H1 (cell line): ENCODE measurements around the gene UROC1. TPM values are rescaled to one million over a fixed set of nuclear protein-coding genes. Genes with fewer than 3 reads are reported as not detected.
A peak's percentile ranks its signal among the peaks of the same experiment; 100 is the strongest.

ENCODE experiments used
- CTCF ChIA-PET: fragments of 300-600 bp; sonication (Branson Sonifier 250); formaldehyde crosslinking; loops from one replicate; lab custom pipeline; 2021; ENCODE audit not compliant: partially characterized antibody; lab: Charles Lee
- POLR2A ChIA-PET: fragments of 300-600 bp; sonication (Branson Sonifier 250); formaldehyde crosslinking; loops from one replicate; lab custom pipeline; 2021; ENCODE audit warnings: inconsistent platforms; ENCODE audit not compliant: partially characterized antibody; lab: Charles Lee
- DNase-seq, 2 experiments: peaks; one replicate each; pipeline versions ENCODE4 v3.0.0 to v3.0.0-alpha.2; 2010 to 2022; ENCODE audit warnings: low spot score in 2 of 2, low read depth in 1 of 2, mixed read lengths in 1 of 2
- FAIRE-seq: peaks from 2 replicates; lab custom pipeline; 2011; peaks lifted over from hg19 to GRCh38; lab: Jason Lieb, UNC
- H2AFZ ChIP-seq: 2 replicates; pipeline ENCODE4 v1.8.1; 2012; ENCODE audit warnings: low read length, inconsistent platforms
- H2AK5ac ChIP-seq: 2 replicates; pipeline ENCODE4 v1.6.1; 2013; ENCODE audit warnings: low read depth, low read length
- H2BK120ac ChIP-seq: replicated peaks from 2 replicates; pipeline ENCODE3; 2013; ENCODE audit warnings: low read depth, low read length, inconsistent platforms
- H2BK12ac ChIP-seq: 2 replicates; pipeline ENCODE4 v1.6.1; 2013; ENCODE audit warnings: low read depth, low read length
- H2BK15ac ChIP-seq: 2 replicates; pipeline ENCODE4 v1.6.1; 2013; ENCODE audit warnings: low read length
- H2BK20ac ChIP-seq: 2 replicates; pipeline ENCODE4 v1.6.1; 2013; ENCODE audit warnings: low read length
- H2BK5ac ChIP-seq: 2 replicates; pipeline ENCODE4 v1.6.1; 2013; ENCODE audit warnings: low read depth, low read length
- H3K14ac ChIP-seq: 2 replicates; pipeline ENCODE4 v1.6.1; 2013; ENCODE audit warnings: inconsistent platforms; ENCODE audit not compliant: insufficient read length
- H3K18ac ChIP-seq: 2 replicates; pipeline ENCODE4 v1.6.1; 2013; ENCODE audit warnings: low read length; ENCODE audit errors: extremely low read depth
- H3K23ac ChIP-seq: 2 replicates; pipeline ENCODE4 v1.6.1; 2013; ENCODE audit warnings: inconsistent platforms; ENCODE audit not compliant: insufficient read length
- H3K23me2 ChIP-seq: 2 replicates; pipeline ENCODE4 v1.6.1; 2013; ENCODE audit warnings: low read depth, low read length
- H3K27ac ChIP-seq: 2 replicates; pipeline ENCODE4 v1.6.1; 2011; ENCODE audit warnings: low read depth, low read length, inconsistent platforms
- H3K27me3 ChIP-seq, 4 experiments: replicated peaks in 1 of 4; 1 replicate in 1 of 4; 2 replicates in 3 of 4; pipeline versions ENCODE4 v1.6.1 to v1.8.1; 2011 to 2013; ENCODE audit warnings: low read length in 3 of 4, mild to moderate bottlenecking in 3 of 4, inconsistent platforms in 2 of 4, mixed read lengths in 2 of 4, moderate library complexity in 1 of 4; ENCODE audit not compliant: control insufficient read depth in 3 of 4, insufficient read depth in 3 of 4; ENCODE audit errors: extremely low read depth in 1 of 4
- H3K36me3 ChIP-seq, 4 experiments: 2 replicates each; pipeline versions ENCODE4 v1.6.1 to v1.8.1; 2011 to 2013; ENCODE audit warnings: mild to moderate bottlenecking in 4 of 4, low read length in 3 of 4, moderate library complexity in 2 of 4, control low read depth in 1 of 4, inconsistent platforms in 1 of 4; ENCODE audit not compliant: insufficient read depth in 4 of 4, control insufficient read depth in 2 of 4
- H3K4ac ChIP-seq: replicated peaks from 2 replicates; pipeline ENCODE3; 2013; ENCODE audit warnings: low read length, low read depth, mixed read lengths, inconsistent platforms; ENCODE audit not compliant: insufficient read length
- H3K4me1 ChIP-seq, 4 experiments: replicated peaks in 1 of 4; 1 replicate in 1 of 4; 2 replicates in 3 of 4; pipeline versions ENCODE4 v1.6.1 to v1.8.1; 2011 to 2013; ENCODE audit warnings: low read length in 3 of 4, inconsistent platforms in 2 of 4, mixed read lengths in 1 of 4; ENCODE audit not compliant: insufficient read depth in 4 of 4, control insufficient read depth in 3 of 4
- H3K4me2 ChIP-seq, 2 experiments: 2 replicates each; pipeline versions ENCODE4 v1.6.1 to v1.8.1; 2011 to 2013; ENCODE audit warnings: low read depth in 2 of 2, low read length in 2 of 2, control low read depth in 1 of 2, inconsistent platforms in 1 of 2, mild to moderate bottlenecking in 1 of 2; ENCODE audit not compliant: insufficient read depth in 1 of 2
- H3K4me3 ChIP-seq, 4 experiments: fragments of 200-600, 300-600 bp in 1 of 4; sonication (generic), shearing (Covaris generic), sonication (Bioruptor Twin) in 1 of 4; 2 replicates each; pipeline versions ENCODE4 v1.5.1 to v1.8.1; 2011 to 2016; ENCODE audit warnings: low read length in 4 of 4, low read depth in 3 of 4, control low read depth in 2 of 4, inconsistent platforms in 2 of 4, mild to moderate bottlenecking in 2 of 4, mixed read lengths in 1 of 4, moderate library complexity in 1 of 4; ENCODE audit not compliant: insufficient read depth in 2 of 4; ENCODE audit errors: extremely low read depth in 1 of 4
- H3K56ac ChIP-seq: replicated peaks from 2 replicates; pipeline ENCODE3; 2013; ENCODE audit warnings: low read depth, mild to moderate bottlenecking, mixed read lengths, low read length, inconsistent platforms; ENCODE audit not compliant: insufficient read length
- H3K79me1 ChIP-seq: 2 replicates; pipeline ENCODE4 v1.6.1; 2013; ENCODE audit warnings: low read depth, low read length, control low read depth
- H3K79me2 ChIP-seq, 2 experiments: 2 replicates each; pipeline versions ENCODE4 v1.6.1 to v1.8.1; 2012 to 2013; ENCODE audit warnings: low read length in 2 of 2, mild to moderate bottlenecking in 2 of 2, inconsistent platforms in 1 of 2; ENCODE audit not compliant: insufficient read depth in 2 of 2, control insufficient read depth in 1 of 2
- H3K9ac ChIP-seq, 4 experiments: replicated peaks in 1 of 4; 1 replicate in 1 of 4; 2 replicates in 3 of 4; pipeline versions ENCODE4 v1.6.1 to v1.8.1; 2011 to 2013; ENCODE audit warnings: low read depth in 3 of 4, low read length in 3 of 4, control low read depth in 2 of 4, mild to moderate bottlenecking in 2 of 4, moderate library complexity in 2 of 4, inconsistent platforms in 1 of 4; ENCODE audit errors: extremely low read depth in 1 of 4
- H3K9me3 ChIP-seq, 2 experiments: 2 replicates each; pipeline versions ENCODE4 v1.6.1 to v1.8.1; 2012 to 2013; ENCODE audit warnings: mild to moderate bottlenecking in 2 of 2, moderate library complexity in 2 of 2, control low read depth in 1 of 2, inconsistent platforms in 1 of 2, low read depth in 1 of 2, low read length in 1 of 2, mixed read lengths in 1 of 2; ENCODE audit not compliant: insufficient read depth in 2 of 2
- H4K20me1 ChIP-seq, 2 experiments: replicated peaks in 1 of 2; 2 replicates each; pipeline versions ENCODE3 to v1.8.1; 2011 to 2013; ENCODE audit warnings: inconsistent platforms in 2 of 2, low read length in 2 of 2, mild to moderate bottlenecking in 1 of 2; ENCODE audit not compliant: insufficient read depth in 2 of 2, control insufficient read depth in 1 of 2
- H4K5ac ChIP-seq: 2 replicates; pipeline ENCODE4 v1.6.1; 2013; ENCODE audit warnings: low read length, low read depth, mixed read lengths, inconsistent platforms; ENCODE audit not compliant: insufficient read length
- H4K8ac ChIP-seq: 2 replicates; pipeline ENCODE4 v1.8.0; 2013; ENCODE audit warnings: mild to moderate bottlenecking, moderate library complexity, low read length, inconsistent platforms; ENCODE audit not compliant: insufficient read depth; ENCODE audit errors: extremely low read depth
- H4K91ac ChIP-seq: replicated peaks from 2 replicates; pipeline ENCODE3; 2013; ENCODE audit warnings: low read length, mixed read lengths, inconsistent platforms; ENCODE audit not compliant: insufficient read length
- TAF1 ChIP-seq: IDR thresholded peaks from 2 replicates; pipeline ENCODE4 v1.6.1; 2011; ENCODE audit warnings: mild to moderate bottlenecking, low read depth, low read length
- WGBS, 2 experiments: shearing (Covaris generic) in 1 of 2; methylation state at CpG; one replicate each; pipeline versions ENCODE4 v1.1.6 to v1.1.7; 2013 to 2015; ENCODE audit warnings: low lambda C conversion rate in 2 of 2, mixed read lengths in 2 of 2, inconsistent platforms in 1 of 2, low coverage in 1 of 2, missing lambda C conversion rate in 1 of 2; ENCODE audit not compliant: insufficient replicate concordance in 2 of 2, insufficient coverage in 1 of 2, insufficient read length in 1 of 2; ENCODE audit errors: extremely low coverage in 1 of 2, missing lambda C conversion rate in 1 of 2; 5-methylcytosine and 5-hydroxymethylcytosine counted together
- polyA plus RNA-seq, 7 experiments: library from polyadenylated mRNA; depleted of rRNA in 3 of 7; stranded (reverse) in 5 of 7; unstranded in 2 of 7; fragments of >200 nt in 5 of 7; fragments of 200-250 nt in 2 of 7; gene quantifications; 1 replicate in 5 of 7; 2 replicates in 1 of 7; 4 replicates in 1 of 7; pipeline versions ENCODE4 v1.2.1 to v1.2.3, GENCODE V29; 2011 to 2013; ENCODE audit warnings: missing spikeins in 2 of 7, mixed read lengths in 2 of 7
- total RNA-seq: library from RNA; stranded (reverse); fragmentation: NEBNext Ultra II Directional; extraction: Animal tissue kit (Norgen Biotek cat#: 25700); gene quantifications from 2 replicates; pipeline ENCODE4 v1.2.1, GENCODE V29; 2021

The UROC1 gene
- total and polyA plus RNA-seq, 2 of the 8 experiments (the other 6 are each of a cell fraction or from before 2014, with no cell fraction given): 0.03 TPM; not detected in 1

DNA sequence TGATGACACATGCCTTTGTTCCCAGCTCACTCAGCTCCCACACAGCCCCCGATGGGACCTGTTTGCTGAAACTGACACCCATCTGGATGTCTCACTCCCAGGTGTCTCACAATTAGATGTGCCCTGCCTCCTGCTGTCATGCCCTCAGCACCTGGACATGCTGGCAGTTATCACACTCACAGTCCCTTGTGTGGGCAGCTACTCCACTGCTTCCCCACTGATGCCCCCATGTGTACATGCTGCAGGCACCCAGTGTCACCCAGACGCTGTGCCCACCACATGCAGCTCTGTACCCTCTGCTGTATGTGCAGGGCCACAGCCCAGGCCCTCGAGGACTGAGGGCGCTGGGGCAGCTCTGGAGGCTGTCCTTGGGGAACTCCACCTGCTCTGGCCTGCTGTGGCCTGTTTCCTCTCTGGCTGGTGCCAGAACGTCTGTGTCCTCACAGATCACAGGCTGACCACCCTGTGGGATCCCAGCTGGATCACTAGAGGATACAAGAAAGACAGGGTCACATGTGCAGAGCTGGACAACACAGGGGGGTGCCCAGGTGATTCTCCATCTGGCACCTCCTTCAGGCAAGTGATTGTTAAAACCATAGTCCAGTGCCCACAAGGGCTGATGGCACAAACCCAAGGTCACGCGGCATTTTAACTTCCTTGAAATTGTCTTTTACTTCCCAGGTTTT, 27.2 kb upstream of the UROC1 start:
- no peak for DNase-seq
- WGBS, 2 experiments: 88% methylated on average over 7 of the region's 7 CpGs; no CpG with 5 or more reads in 1 of the 2 experiments
- Histone ChIP-seq H3K4me2 (no peak overlapping the region), H3K9ac (no peak overlapping the region), H2BK12ac (peak overlapping the region; percentile 92; the same call in 1 of the 2 replicates), H4K8ac (no peak overlapping the region), H3K9me3 (no peaks in the 10 kb centered on the region), H2BK120ac (no peak overlapping the region), H2AK5ac (no peak overlapping the region), H3K27me3 (peaks cover 0 to 5% (median 2%) of the 10 kb centered on the region in 4 experiments; a peak in 1 of 7 replicates), H4K91ac (peak overlapping the region; percentile 70), H2BK15ac (no peak overlapping the region; the same call in 1 of the 2 replicates), H3K14ac (no peak overlapping the region), H3K18ac (no peak overlapping the region; the same call in 1 of the 2 replicates), H2AFZ (no peak overlapping the region), H2BK20ac (peak overlapping the region; percentile 61; the same call in 1 of the 2 replicates), H3K56ac (no peak overlapping the region), H3K27ac (no peak overlapping the region), H4K20me1 (no peaks in the 10 kb centered on the region), H3K23ac (no peak overlapping the region), H2BK5ac (0 out of 2 replicates have a peak overlapping the region, but pooled peaks have one; percentile 24), H3K23me2 (peaks cover 5% of the 10 kb centered on the region; the same call in 1 of the 2 replicates), H3K79me2 (no peaks in the 10 kb centered on the region), H4K5ac (no peak overlapping the region), H3K4ac (no peak overlapping the region), H3K36me3 (no peaks in the 10 kb centered on the region; a peak in 1 of 8 replicates), H3K79me1 (no peaks in the 10 kb centered on the region), H3K4me1 (peaks cover 0 to 14% (median 8%) of the 10 kb centered on the region in 4 experiments; a peak in 6 of 7 replicates), H3K4me3 (no peak overlapping the region)
- CTCF ChIA-PET: interaction anchor here (1.0 to 2.5 kb wide), 3 partner anchors 11 to 411 kb away, joined by 3 to 7 read pairs (median 4); no protein-coding TSS in a partner anchor
- FAIRE-seq: no peak
- POLR2A ChIA-PET: no interaction called here
- TF ChIP-seq TAF1: no peak
